Stimulated activated CD8-positive, alpha-beta memory T cell treated with anti-CD3 and anti-CD28 coated beads, Interleukin-12 subunit alpha, Interleukin-12 subunit beta, amount 100 ng/mL, for 1 hour (primary cell): ENCODE data around the gene CYCS.
"Not testable (repeated sequence)": the region's sequence is repeated elsewhere in the genome, so short reads cannot be mapped to it uniquely, and the experiment has no call there.

Experiments used
- DNase-seq: peaks from one replicate; pipeline ENCODE4 v3.0.0-alpha.2; 2020; ENCODE audit warnings: low read depth

Gene CYCS

DNA sequence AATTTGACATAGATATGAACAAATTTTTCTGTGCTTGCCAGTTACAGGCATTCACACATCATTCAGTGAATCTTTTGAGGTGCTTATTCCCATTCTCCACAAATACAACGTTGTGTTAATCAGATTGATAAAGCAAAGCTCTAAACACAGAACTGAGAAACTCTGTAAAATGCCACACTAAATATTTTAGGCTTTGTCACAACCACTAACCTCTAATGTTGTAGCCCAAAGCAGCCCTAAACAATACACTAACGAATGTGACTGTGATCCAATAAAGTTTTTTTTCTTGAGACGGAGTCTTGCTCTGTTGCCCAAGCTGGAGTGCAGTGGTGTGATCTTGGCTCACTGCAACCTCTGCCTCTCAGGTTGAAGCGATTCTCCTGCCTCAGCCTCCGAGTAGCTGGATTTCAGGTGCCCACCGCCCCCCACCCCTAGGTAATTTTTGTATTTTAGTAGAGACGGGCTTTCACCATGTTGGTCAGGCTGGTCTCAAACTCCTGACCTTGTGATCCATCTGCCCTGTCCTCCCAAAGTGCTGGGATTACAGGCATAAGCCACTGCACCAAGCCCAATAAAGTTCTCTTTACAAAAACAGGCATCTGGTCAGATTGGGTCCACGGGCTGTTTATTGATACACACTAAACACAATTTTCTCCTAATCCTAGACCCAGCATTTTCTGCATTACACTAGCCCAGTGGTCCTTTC, 6.9 kb downstream of the CYCS start:
- no peak for DNase-seq

DNA sequence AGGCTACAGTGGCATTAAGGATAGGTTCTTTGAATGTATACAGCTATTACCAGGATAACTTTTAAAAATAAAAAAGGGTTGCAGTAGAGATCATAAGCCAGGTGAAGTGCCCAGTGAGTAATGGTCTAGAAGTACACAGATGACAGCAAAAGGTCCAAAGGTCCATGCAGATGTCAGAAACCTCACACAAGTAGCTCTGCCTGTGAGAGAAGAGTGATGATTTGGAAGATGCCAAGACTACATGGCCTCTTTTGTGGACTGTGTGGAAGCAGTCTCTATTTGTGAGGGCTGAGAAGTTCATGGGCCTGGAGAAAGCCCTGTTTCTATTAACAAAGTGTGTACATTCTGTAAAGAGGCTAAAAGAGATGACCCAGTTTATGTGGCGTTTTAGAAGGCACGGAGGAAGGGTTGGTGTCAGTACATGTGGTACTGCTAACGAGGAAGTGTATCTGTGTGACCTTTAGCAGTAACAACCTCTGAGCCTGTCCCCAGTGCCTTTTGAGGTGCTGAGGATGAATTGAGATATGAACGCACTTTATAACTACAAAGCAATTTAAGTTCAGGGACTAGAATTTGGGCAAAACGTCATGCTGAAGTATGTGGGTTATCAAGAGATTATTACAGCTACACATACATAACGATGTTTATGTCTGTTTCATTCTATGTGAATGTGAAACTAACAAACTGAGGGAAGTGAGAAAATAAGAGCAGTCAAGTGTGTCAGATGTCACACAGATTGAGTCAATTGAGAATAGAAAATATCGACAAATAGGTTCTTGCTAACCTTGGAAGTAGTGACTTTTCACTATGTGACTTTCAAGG, 7.6 kb downstream of the CYCS start:
- DNase-seq: no peak

DNA sequence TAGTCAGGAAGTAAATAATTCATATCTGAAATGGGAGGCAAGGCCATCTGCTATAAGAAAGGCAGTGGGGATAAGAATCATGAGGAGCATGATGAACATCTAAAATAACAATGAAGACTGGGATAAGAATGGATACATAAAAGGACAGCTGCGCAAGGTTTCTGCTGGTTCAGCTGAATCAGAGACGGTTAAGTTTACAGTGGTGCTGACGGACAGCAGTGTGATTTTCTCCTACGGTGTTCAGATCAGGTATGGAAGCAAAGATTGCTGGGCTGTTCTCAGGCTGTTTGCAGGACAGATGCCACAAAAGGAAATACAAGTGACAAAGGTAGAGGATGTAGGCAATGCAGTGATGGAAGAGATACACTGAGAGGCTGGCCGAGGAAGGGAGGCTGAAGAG, 8.4 kb downstream of the CYCS start:
- DNase-seq: no peak

DNA sequence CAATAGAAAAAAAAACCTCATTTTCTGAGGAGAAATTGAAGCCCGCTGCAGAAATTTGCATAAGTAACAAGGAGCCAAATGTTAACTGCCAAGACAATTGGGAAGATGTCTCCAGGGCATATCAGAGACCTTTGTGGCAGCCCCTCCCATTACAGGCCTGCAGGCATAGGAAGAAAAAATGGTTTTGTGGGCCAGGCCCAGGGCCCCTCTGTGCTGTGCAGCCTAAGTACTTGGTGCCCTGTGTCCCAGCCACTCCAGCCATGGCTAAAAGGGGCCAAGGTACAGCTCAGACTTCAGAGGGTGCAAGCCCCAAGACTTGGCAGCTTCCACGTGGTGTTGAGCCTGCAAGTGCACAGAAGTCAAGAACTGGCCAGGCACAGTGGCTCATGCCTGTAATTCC, 14.5 kb downstream of the CYCS start:
- DNase-seq: not testable (repeated sequence)

DNA sequence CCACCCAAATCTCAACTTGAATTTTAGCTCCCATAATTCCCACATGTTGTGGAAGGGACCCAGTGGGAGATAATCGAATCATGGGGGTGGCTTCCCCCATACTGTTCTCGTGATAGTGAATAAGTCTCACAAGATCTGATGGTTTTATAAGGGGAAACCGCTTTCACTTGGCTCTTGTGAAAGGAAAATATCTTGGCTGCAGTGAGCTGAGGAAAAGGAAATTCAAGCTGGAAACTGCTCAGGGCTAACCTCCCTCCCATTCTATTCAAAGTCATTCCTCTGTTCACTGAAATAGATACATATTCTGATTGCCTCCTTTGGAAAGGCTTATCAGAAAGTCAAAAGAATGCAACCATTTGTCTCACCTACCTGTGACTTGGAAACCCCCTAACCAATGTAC, 15.8 kb downstream of the CYCS start:
- DNase-seq: no peak

DNA sequence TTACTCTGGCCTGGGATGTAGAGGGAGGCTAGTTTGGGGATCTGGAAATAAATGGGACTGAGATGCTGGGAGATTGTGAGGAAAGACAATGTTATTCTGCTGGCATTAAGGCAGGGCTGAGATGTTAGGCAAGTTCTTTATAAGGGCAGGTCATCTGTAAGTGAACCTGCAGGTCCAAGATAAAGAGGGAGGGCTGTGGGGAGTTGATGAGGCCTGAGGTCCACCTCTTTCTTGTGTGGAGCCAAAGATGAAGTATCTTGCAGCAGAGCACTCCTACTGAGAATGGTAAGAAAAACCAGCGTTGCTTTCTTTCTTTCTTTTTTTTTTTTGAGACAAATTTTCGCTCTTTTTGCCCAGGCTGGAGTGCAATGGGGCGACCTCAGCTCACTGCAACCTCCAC, 19.1 kb downstream of the CYCS start:
- no peak for DNase-seq

DNA sequence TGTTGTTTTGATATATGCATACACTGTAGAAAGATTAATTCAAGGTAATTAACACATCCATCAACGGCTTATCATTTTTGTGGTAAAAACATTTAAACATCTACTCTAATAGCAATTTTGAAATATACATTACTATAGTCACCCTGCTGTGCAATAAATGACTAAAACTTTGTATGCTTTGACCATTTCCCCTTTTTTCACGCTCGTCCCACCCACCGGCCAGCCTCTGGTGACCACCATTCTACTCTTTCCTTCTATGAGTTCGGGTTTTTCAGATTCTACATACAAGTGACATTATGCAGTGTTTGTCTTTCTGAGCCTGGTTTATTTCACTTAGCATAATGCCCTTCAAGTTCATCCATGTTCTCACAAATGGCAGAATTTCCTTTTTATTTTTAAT, 21.3 kb downstream of the CYCS start:
- no peak for DNase-seq

DNA sequence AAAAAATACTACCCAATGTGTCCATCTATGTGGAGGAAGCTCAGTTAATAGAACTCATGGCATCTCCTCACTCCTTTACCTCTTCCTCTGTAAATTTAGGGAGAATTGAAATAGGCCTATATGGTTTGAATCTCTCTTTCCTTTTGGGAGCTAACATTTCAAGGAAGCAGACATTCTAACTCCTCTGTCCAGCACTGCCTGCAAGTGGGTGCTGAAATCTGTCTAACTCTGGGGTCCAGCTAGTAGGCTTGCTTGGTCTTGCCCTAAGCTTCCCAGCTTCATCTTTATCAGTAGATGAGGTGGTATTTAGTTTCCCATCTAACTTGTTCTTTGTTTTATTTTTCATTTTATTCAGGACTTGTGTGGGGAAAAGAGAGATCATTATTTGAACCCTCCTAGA, 23.2 kb downstream of the CYCS start:
- no peak for DNase-seq

DNA sequence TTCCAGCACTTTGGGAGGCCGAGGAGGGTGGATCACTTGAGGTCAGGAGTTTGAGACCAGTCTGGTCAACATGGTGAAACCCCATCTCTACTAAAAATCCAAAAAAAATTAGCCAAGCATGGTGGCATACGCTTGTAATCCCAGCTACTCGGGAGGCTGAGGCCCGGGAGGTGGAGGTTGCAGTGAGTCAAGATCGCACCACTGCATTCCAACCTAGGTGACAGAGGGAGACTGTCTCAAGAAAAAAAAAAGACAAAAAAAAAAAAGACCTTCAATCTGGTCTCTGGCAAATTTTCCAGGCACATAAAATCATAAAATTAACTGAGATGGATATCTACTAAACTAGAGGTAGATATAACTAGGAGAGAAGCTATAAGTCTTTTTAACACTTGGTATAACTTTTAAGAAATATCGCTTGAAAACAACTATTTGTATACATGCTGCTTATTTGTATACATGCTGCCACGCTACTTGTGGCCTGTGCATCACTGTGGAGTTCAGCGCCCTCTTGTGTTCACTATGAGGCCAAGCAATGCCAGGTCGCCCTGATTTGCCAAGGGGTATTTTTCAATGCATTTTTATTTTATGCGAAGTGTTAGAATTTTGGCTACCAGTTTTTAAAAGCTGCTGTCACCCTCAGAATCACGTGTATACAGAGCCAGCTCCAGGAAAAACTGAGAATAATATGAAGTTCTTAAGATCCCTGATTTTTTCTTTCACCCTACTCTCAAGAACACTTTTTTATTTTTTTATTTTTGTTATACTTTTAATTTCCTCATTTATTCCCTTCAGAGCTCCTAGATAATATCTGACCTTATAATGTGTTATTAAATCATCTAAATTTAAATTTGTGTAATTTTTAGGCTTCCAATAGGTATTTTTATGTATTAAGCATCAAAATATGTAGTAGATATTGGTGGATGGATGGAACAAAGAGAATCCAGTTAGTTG, 26.7 kb downstream of the CYCS start:
- DNase-seq: peak; percentile 35

DNA sequence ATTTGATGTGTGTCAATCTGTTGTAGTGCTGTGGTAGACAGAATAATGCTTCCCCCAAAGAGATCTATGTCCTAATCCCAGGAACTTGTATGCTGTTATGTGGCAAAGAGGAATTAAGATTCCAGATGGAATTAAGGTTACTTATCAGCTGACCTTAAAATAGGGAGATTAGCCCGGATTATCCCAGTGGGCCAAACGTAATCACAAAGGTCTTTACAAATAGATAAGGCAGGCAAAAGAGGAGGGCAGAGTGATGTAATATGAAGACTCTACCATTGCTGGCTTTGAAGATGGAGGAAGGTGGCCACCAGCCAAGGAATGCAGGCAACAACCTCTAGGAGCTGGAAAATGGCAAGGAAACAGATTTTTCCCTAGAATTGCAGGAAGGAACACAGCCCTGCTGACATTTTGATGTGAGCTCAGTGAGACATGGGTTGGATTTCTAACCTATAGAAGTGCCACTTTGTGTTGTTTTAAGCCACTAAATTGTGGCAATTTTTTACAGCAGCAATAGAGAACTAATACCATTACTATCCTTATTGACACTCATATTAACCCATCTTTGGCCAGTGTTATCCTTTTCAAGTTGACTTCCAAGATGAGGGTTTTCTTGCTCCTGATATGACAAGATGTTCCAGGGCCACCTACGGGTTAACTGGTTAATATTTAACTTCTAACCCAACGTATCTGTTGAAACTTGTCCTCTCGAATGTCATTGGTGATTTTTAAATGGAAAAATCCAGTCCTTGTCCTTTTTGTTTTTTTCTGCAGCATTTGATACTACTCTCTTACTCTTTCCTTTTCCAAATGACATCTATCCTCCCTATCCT, 29.3 kb downstream of the CYCS start:
- no peak for DNase-seq

DNA sequence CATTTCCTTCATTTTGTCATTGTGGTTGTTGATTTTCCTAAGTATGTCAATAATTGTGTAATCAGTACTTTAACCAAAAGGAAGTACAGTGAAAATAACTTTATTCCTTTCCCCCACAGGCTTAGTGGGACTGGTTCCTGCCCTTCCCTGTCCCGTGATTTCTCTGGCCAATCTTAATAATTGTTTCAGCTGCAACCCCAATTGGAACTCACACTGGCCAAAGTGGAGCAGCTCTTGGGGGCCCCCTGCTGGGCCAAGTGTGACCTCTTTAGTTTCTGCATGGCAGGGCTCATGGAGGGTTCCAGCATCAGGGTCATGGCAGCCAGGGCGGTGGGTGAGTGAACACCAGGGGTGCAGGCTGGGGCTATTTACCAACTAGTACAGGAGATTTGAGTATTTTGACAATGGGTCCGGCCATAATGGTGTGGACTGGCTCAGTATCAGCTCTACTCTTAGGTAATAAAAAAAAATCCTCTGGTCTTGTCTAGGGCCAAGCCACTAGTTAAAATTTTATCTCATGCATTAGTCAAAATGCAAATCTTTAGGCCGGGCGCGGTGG, 31.7 kb downstream of the CYCS start:
- DNase-seq: peak; percentile 65

DNA sequence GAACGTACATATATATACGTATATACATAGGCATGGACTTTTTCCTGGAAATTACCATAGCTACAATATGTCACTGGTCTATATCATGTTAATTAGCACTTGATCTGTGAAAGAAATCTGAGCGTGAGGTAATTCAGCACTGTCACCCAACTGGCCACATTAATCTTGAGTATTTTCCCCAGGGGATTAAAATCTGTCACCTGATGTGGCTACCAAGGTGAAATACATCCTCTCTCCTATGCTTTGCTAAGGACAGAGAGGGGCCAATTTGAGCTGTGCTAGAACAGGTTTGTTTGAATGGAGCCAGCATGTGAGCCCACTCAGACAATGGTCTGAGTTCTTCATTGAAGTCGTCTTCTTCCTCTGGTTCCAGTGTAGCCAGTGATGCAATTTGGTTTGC, 33.3 kb downstream of the CYCS start:
- no peak for DNase-seq

DNA sequence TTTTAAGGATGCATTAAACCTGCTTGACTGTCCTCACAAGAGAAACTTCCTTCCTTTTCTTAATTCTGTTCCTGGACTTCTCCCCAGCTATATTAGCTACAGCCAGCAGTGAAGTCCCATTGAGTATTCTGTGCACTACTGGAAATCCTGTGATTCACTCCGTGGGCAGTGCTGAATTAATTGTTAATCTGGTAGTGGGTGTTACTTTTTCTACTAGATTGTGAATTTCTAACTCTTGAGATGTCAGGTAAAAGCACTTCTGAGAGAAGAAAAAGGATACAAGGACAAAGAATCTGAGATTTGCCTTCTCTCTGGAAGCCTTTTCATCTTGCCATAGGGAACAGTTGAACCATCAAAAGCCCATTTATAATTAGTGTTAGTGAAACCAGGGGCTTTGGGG, 33.9 kb downstream of the CYCS start:
- DNase-seq: no peak

DNA sequence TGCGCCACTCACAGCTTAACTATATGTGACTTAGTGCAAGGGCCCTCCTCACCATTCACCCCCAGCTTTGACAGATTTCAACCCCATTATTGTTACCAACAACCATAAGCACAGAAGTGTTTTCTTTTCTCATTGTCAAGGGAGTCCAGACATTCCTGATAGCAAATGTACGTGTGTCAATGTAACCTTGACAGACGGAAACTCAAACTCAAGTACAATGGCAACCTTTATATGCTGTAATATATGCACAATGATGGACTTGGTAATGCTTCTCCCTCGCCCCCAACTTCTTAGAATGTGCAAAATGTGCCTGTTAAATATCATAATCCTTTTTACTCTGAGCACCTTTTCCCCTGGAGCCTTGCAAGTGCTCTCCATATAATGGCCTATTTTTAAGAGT, 34.7 kb downstream of the CYCS start:
- DNase-seq: no peak

DNA sequence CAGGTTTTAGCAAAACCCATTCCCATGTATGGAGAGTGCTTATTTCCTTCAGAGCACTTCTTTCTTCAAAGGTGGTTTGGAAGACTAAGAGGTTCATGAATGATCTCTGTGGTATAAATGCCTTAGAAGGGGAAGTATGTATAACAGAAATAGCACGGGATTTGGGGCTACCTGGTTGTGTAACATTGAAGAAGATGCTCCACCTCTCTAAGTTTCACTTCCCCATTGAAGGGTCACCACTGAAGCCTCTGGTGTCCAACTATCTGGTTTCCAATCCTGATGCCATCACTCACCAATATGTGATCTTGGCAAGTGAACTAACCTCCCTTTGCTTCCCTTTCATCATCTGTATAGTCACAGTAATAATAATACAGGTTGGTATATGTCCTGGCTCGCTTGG, 37.2 kb downstream of the CYCS start:
- DNase-seq: no peak

DNA sequence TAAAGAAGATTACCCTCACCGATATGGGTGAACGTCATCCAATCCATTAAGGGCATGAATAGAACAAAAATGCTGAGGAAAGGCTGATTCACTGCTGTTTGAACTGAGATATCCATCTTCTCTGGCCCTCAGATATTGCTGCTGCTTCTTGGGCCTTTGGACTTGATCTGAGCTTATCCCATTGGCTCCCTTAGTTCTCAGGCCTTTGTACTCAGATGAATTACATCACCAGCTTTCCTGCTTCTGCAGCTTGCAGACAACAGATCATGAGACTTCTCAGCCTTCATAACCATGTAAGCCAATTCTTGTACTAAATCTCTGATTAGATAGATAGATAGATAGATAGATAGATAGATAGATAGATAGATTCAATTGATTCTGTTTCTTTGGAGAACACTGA, 40.2 kb downstream of the CYCS start:
- DNase-seq: no peak

DNA sequence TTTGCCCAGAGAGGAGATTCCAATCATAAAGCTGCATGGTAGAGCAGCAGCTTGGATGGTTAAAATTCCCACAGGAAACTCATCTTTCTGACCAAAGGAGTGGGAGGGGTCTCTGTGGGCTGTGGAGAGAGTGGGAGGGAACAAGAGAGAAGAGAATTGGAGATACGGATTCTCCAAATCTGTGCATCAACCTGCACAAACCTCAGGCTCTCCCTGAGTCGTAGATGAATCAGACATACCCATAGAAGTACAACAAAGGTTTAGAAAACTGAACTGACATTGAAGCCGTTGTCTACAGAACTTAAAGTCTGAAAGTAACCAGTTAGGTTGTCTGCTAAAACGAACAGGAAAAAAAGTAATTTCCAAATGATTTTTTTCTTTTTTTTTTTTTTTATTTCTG, 41.9 kb downstream of the CYCS start:
- no peak for DNase-seq

DNA sequence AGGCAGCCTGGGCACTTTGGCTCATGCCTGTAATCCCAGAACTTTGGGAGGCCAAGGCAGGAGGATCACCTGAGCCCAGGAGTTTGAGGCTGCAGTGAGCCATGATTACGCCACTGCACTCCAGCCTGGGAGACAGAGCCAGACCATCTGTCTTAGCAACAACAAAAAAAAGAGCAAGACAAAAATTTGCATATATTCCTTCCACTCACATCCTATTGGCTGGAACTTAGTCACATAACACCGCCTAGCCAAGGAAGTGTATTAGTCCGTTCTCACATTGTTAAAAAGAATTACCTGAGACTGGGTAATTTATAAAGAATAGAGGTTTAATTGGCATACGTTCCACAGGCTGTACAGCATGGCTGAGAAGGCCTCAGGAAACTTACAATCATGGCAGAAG, 43.0 kb downstream of the CYCS start:
- not testable (repeated sequence) for DNase-seq

DNA sequence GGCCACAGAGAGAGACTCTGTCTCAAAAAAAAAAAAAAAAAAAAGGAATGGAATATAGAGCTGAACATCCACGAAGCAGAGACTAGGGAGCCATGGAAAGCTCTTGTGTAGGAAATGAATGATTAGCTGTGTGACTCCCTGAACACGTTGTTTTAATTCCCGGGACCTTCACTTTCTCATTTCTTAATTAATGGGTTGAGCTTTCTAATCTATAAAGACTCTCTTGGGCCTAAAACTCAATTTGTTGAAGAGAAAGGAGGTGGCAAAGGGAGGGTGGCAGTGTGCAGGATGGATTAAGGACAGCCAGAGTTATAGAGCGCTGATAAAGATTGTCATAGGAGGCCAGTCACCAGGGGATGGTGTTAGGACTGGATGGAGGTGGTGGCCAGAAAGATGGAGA, 48.0 kb downstream of the CYCS start:
- no peak for DNase-seq

DNA sequence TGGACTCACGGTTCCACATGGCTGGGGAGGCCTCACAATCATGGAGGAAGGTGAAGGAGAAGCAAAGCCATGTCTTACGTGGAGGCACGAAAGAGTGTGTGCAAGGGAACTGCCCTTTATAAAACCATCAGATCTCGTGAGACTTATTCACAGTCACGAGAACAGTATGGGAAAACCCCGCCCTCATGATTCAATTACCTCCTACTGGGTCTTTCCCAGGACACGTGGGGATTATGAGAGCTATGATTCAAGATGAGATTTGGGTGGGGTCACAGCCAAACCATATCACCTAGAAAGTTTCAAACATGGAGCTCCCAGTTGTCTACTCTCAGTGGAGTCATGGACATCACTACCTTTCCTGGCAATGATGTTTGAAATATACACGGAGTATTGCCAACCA, 49.6 kb downstream of the CYCS start:
- no peak for DNase-seq

DNA sequence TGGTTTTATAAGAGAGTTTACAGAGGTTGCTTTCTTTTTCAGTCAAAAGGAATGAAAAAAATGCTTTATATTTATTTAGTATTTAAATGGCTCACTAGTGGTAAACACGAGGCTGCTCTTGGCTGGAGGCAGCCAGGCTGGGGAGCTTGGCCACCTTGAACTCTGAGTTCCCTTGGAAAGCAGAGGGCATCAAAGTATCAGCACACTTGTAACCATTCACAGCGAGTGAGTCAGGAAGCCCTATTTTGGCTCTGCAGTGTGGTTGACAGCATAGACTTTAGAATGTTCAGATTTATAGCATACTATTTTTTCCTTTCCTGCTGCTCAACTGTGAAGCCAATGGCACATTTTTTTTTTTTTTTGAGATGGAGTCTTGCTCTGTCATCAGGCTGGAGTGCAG, 51.6 kb downstream of the CYCS start:
- no peak for DNase-seq
